T-helper 1 cell treated with Interleukin-12 subunit alpha and Interleukin-12 subunit beta and Interleukin-4 antibody, amounts not matched to agents 30 ng/mL and 1 ng/mL, for 36 hours (primary cell): Measurements from ENCODE around the gene STK32B. TPM values are rescaled to one million over a fixed set of nuclear protein-coding genes. Genes with fewer than 3 reads are reported as not detected.

ENCODE experiments used
- intact Hi-C: fragments of 100-400 bp; cut with micrococcal nuclease; formaldehyde crosslinking; loops from one replicate; pipeline ENCODE4 v1.15.1; 2024
- total RNA-seq: library from RNA; stranded (reverse); gene quantifications from 2 replicates; pipeline ENCODE4 v1.2.3, GENCODE V29; 2022

The STK32B gene
- total RNA-seq, 1 donor from 2014 or later = not detected

- intact Hi-C loops = no loop called here
Observed at GRCh38 chr4:5120468-5120867, 69.2 kb downstream of the STK32B start.

DNA sequence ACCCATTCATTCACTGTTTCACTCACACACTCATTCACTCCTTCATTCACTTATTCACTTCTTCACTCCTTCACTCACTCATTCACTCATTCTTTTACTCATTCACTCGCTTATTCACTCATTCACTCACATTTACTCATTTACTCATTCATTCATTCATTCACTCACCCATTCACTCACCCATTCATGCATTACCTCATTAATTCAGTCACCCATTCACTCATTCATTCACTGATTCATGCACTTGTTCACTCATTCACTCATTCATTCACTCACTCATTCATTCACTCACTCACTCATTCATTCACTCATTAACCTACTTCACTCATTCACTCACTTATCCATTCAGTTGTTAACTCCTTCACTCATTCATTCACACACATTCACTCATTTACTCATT, 70.8 kb downstream of the STK32B start:
- intact Hi-C loops = no loop called here

DNA sequence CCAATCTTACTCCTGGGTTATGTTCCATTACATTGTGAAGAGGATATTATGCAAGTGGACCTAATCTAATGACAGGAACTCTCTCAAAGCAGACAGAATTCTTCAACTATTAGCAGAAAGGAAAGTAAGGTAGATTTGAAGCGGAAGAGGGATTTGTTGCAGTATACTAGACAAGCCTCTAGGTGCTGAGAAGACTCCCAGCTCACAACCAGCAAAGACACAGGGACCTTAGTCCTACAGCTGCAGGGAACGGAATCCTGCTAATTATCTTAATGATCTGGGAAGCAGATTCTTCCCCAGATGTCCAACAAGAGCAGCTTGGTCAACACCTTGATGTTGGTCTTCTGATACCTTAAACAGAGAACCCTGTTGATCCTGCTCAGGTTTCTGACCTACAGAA, 73.6 kb downstream of the STK32B start:
- intact Hi-C loops = no loop called here

- intact Hi-C loops = no loop called here
Observed at GRCh38 chr4:5125321-5125720, 74.0 kb downstream of the STK32B start.

GRCh38 chr4:5126231-5126630, 75.0 kb downstream of the STK32B start:
- intact Hi-C loops = no loop called here

DNA sequence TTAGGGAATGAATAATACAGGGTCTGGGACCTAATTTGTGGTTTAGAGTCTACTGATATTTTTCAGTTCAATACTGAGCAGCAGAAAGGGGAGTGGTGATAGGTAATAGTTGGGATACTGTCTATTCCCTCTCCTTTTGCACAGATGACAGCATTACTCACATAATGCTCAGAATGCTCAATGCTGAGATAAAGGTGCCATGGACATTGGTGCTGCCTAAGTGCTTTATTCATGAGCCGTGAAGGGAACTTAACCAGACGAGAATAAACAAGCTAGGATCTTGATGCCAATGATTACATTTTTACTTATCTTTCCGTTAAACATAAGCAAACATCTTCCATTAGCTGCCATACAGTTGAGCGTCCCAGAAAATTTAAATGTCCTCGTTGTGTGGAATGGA, 75.6 kb downstream of the STK32B start:
- intact Hi-C loops = no loop called here

DNA sequence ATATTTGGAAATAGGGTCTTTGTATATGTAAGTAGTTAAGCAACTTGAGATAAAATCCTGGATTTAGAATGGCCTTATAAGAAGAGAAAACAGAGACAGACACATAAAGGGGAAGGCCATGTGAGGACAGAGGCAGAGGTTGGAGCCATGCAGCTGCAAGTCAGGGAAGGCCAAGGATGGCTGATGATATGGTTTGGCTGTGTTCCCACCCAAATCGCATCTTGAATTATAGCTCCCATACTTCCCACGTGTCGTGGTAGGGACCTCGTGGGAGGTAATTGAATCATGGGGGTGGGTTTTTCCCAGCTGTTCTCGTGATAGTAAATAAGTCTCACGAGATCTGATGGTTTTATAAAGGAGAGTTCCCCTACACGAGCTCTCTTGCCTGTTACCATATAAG, 76.3 kb downstream of the STK32B start:
- intact Hi-C loops = no loop called here

DNA sequence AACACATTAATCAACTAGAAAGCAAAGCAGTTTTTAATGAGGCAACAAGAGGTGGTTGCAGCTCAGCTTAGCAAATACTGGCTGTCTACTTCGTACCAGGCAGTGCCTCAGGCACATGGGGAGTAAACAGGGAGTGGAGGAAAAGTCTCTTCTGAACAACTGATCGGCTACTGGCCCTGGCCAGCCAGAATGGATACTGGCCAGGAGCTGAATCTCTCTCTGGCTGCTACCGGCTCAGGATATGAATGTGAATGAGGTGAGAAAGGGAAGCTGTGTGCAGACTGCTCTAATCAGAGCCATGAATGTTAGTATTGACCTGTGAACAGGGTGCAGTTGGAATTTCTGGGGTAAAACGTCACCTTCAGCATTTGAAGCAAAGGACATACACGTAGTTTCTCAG, 77.3 kb downstream of the STK32B start:
- intact Hi-C loops = no loop called here

DNA sequence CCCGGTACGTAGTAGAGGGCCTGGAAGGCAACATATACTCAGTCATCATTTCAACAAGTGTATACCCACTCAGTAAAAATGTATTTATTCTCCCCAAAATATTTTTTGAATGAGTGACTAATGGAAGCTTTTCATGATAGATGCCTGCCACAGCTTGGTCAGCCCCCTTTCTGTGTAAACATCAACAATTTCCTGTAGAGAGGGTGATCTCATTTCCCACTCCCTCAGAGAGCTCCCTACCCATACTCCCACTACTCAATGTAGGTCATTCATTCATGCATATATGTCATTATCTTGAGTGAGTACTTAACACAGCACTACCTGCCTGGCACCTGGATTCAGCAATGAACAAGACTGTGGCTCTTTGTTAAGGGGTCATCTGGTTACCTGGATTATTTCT, 81.9 kb downstream of the STK32B start:
- intact Hi-C loops = no loop called here

GRCh38 chr4:5133933-5134594, 82.8 kb downstream of the STK32B start:
- intact Hi-C loops = no loop called here

DNA sequence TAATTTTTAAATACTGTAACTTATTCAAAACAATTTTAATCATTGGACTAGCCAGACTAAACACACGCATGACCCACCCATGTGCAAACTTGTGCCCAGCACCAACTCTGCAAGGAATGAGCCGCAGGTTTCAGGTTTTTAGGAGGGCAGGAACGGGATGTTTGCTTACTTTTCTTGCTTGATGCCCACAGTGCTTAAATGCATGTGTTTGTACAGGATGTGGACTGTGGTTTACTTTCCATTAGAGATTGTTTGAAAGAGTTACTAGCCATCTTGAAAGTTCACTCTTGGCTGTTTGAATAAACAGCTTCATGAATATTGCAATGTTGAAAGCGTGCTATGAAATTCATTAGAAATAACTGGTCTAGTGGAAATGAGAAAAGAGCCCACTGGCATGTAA, 83.3 kb downstream of the STK32B start:
- intact Hi-C loops = no loop called here

- intact Hi-C loops = no loop called here
Observed at GRCh38 chr4:5137226-5137625, 85.9 kb downstream of the STK32B start.

GRCh38 chr4:5137927-5138326, 86.6 kb downstream of the STK32B start:
- intact Hi-C loops = no loop called here

DNA sequence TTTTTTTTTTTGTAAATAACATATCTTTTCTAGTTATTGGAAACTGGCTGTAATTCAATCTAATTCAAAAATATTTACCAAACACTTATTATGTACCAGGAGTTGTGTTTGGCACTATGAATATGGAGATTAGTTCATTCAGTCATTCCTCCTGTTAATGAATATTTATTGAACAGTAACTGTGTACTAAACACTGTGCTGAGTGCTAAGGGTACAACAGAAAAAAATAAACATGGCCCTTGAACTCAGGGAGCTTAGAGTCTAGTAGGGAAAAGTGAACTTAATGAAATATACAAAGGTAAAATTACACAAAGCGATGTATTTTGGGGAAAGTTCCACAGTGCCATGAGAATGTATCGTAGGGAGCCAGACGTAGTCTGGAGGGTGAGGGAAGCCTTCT, 87.1 kb downstream of the STK32B start:
- intact Hi-C loops = no loop called here

DNA sequence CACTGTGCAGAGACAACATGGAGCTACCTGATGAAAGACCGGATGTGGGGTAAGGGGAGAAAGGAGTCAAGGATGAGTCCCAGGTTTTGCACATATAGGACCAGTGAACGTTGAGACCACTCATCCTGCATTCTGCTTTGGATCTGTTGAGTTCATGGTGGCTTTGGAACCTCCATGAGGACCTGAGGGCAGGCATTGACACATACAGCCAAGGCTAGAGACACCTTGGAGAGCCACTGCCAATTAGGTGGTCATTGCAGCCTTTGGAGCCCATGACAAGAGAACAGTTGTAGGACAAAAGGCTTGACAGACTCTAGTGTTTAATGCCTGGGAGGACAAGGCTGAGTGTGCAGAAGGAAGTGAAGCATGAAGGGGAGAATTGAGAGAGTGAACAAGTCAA, 87.9 kb downstream of the STK32B start:
- intact Hi-C loops = no loop called here

- intact Hi-C loops = no loop called here
Observed at GRCh38 chr4:5141802-5142201, 90.5 kb downstream of the STK32B start.

- intact Hi-C loops = no loop called here
Observed at GRCh38 chr4:5142726-5143125, 91.4 kb downstream of the STK32B start.

DNA sequence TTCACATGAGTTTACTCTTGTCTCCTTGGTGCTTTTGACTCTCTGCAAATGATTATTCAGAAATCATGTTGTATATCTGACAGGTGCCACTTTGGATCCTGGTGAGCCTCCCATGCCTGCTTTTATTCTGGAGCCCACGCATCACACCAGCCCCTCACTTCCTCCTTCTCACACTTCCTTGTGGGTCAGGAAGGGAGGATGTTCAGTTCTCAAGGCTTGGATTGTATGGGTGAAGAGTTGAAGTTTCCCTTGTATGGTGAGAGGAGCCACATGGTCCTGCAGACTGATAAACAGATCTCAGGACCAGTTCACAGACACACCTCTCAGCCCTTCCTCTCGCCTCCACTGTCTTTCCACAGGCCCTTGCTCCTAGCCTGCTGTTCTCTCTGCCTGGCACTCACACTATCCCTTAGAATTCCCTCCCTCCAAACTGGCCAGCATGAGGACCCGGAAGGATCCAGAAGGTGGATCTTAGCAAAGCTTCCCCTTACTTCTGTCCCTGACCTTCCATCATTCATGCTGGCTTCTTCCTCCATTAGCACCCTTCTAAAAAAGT, 92.1 kb downstream of the STK32B start:
- intact Hi-C loops = no loop called here

- intact Hi-C loops = no loop called here
Observed at GRCh38 chr4:5143940-5144339, 92.7 kb downstream of the STK32B start.

DNA sequence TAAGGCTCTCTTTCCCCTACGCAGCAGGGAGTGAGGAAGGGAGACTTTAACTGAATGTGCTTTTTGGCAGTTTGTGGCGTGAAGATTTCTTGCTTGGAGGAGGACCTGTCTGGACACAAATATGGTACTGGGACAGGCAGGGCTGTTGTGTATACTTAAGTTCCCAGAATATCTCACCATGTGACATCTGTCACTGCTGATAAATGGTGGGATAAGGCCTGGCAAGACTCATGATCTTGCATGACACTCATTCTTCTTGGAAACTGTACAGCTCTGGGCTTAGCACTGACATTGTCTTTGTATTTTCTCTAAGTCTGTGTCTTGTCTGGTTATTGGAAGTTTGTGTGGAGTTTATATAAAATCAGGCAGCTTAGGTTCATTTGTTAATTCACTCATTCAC, 93.1 kb downstream of the STK32B start:
- intact Hi-C loops = no loop called here

DNA sequence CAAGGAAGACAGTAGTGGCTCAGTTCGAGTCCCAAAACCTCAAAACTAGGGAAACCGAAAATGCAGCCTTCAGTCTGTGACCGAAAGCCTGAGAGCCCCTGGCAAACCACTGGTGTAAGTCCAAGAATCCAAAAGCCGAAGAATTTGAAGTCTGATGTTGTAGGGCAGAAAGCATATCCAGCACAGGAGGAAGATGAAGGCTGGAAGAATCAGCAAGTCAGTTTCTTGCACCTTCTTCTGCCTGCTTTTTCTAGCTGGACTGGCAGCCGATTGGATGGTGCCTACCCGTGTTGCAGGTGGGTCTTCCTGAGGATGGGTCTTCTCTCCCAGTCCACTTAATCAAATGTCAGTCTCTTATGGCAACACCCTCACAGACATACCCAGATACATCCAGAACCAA, 95.0 kb downstream of the STK32B start:
- intact Hi-C loops = no loop called here

DNA sequence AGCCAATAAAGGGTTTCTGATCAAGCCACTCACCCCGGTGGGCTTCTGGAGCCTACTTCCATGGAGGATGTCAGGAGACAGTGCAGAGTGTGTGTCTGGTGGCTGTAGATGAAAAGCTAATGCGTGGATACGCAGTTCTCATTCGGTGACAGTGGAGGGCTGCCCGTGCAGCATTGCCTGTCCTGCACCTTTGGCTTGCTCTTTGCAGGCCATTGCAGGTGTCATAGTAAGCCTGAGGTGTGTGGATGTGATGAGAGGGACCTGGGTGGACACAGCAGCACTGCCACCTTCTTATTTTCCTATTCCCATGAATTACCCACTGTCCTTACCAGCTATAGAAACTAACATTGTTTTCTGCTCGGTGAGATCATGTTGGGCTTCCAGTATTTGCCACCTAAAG, 101.2 kb downstream of the STK32B start:
- intact Hi-C loops = no loop called here

- intact Hi-C loops = no loop called here
Observed at GRCh38 chr4:5156682-5157081, 105.4 kb downstream of the STK32B start.
